Mesothelial cell of epicardium (in vitro differentiated cells): ENCODE results near the gene ACER2. TPM values are rescaled to one million over a fixed set of nuclear protein-coding genes. Genes with fewer than 3 reads are reported as not detected.
"Not testable (repeated sequence)": the region's sequence is repeated elsewhere in the genome, so short reads cannot be mapped to it uniquely, and the experiment has no call there.

Experiments
- DNase-seq, 2 experiments: peaks; one replicate each; pipeline ENCODE4 v3.0.0; 2021; ENCODE audit warnings: low spot score in 2 of 2; ENCODE audit not compliant: unreplicated experiment in 2 of 2
- H3K27ac Mint-ChIP-seq: 2 replicates; pipeline ENCODE4 v1.8.0; 2021; ENCODE audit warnings: mixed read lengths
- H3K27me3 Mint-ChIP-seq: 2 replicates; pipeline ENCODE4 v1.8.0; 2021; ENCODE audit warnings: low read depth, mixed read lengths
- H3K36me3 Mint-ChIP-seq: 2 replicates; pipeline ENCODE4 v1.8.0; 2021; ENCODE audit warnings: mixed read lengths
- H3K4me1 Mint-ChIP-seq: 2 replicates; pipeline ENCODE4 v1.8.0; 2021; ENCODE audit warnings: mixed read lengths
- H3K4me3 Mint-ChIP-seq: 2 replicates; pipeline ENCODE4 v1.8.0; 2021; ENCODE audit warnings: mild to moderate bottlenecking, moderate library complexity, mixed read lengths
- H3K9me3 Mint-ChIP-seq: 2 replicates; pipeline ENCODE4 v1.8.0; 2021; ENCODE audit warnings: mixed read lengths
- total RNA-seq: library from RNA; stranded (reverse); gene quantifications from 3 replicates; pipeline ENCODE4 v1.2.1, GENCODE V29; 2021
- TF ChIP-seq, protein P1 (sequence below): fragments of 200-600 bp; sonication (generic); IDR thresholded peaks from one replicate; pipeline ENCODE4 v1.5.0; 2021; ENCODE audit warnings: antibody characterized with exemption; ENCODE audit not compliant: unreplicated experiment

Gene ACER2
- total RNA-seq, 1 donor from 2014 or later: 2.9 TPM

GRCh38 chr9:19397845-19398244, 11.0 kb upstream of the ACER2 start:
- TF ChIP-seq, protein P1, sequence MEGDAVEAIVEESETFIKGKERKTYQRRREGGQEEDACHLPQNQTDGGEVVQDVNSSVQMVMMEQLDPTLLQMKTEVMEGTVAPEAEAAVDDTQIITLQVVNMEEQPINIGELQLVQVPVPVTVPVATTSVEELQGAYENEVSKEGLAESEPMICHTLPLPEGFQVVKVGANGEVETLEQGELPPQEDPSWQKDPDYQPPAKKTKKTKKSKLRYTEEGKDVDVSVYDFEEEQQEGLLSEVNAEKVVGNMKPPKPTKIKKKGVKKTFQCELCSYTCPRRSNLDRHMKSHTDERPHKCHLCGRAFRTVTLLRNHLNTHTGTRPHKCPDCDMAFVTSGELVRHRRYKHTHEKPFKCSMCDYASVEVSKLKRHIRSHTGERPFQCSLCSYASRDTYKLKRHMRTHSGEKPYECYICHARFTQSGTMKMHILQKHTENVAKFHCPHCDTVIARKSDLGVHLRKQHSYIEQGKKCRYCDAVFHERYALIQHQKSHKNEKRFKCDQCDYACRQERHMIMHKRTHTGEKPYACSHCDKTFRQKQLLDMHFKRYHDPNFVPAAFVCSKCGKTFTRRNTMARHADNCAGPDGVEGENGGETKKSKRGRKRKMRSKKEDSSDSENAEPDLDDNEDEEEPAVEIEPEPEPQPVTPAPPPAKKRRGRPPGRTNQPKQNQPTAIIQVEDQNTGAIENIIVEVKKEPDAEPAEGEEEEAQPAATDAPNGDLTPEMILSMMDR: no peak

GRCh38 chr9:19403231-19403630, 5.6 kb upstream of the ACER2 start:
- H3K27ac Mint-ChIP-seq, H3K4me3 Mint-ChIP-seq, DNase-seq, H3K36me3 Mint-ChIP-seq, H3K27me3 Mint-ChIP-seq, H3K4me1 Mint-ChIP-seq: not testable (repeated sequence)
- peaks cover 25% of the 10 kb centered on the region for H3K9me3 Mint-ChIP-seq

More at GRCh38 chr9:19397845-19398244, 11.0 kb upstream of the ACER2 start:
- no peaks in the 10 kb centered on the region for H3K27me3 Mint-ChIP-seq
- H3K4me3 Mint-ChIP-seq: no peak overlapping the region
- H3K27ac Mint-ChIP-seq: no peak overlapping the region
- DNase-seq: no peak
- H3K36me3 Mint-ChIP-seq: peaks cover 3% of the 10 kb centered on the region
- H3K4me1 Mint-ChIP-seq: no peaks in the 10 kb centered on the region
- H3K9me3 Mint-ChIP-seq: peaks cover 15% of the 10 kb centered on the region

GRCh38 chr9:19404283-19405075, 4.3 kb upstream of the ACER2 start:
- Mint-ChIP-seq H3K4me1 (peaks cover 2% of the 10 kb centered on the region), H3K27me3 (no peaks in the 10 kb centered on the region), H3K27ac (no peak overlapping the region), H3K9me3 (peaks cover 25% of the 10 kb centered on the region), H3K36me3 (peaks cover 5% of the 10 kb centered on the region), H3K4me3 (no peak overlapping the region)
- DNase-seq: no peak
- TF ChIP-seq, protein P1: no peak

- DNase-seq: no peak
- peaks cover 9% of the 10 kb centered on the region for H3K4me1 Mint-ChIP-seq
- H3K36me3 Mint-ChIP-seq: peaks cover 5% of the 10 kb centered on the region
- no peaks in the 10 kb centered on the region for H3K27me3 Mint-ChIP-seq
- no peak overlapping the region for H3K4me3 Mint-ChIP-seq
- H3K9me3 Mint-ChIP-seq: peaks cover 25% of the 10 kb centered on the region
- H3K27ac Mint-ChIP-seq: no peak overlapping the region
- TF ChIP-seq, protein P1: no peak
Observed at GRCh38 chr9:19405771-19406170, 3.0 kb upstream of the ACER2 start.

DNA sequence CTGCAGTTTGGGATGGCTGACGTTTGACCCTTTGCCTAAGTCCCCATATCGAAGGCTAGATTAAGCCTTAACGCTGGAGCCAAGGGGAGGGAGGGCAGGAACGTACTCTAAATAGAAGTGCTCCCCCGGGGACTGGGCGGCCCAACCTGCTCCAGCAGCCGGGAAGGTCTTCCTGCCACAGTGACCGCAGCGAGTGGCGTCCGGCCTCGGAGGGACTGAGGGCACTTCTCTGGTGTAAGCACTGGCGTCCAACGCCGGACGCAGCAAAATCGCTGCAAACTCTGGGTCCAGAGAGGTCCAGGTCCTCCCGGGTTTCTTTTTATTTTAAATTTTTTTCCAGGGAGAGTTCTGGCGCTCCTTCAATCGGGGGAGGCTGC, 505 bp upstream of the ACER2 start:
- DNase-seq: no peak
- TF ChIP-seq, protein P1: no peak
- peaks cover 9% of the 10 kb centered on the region for H3K4me1 Mint-ChIP-seq
- peak overlapping the region; percentile 92 for H3K4me3 Mint-ChIP-seq
- H3K27me3 Mint-ChIP-seq: no peaks in the 10 kb centered on the region
- peaks cover 6% of the 10 kb centered on the region for H3K9me3 Mint-ChIP-seq
- H3K36me3 Mint-ChIP-seq: peaks cover 2% of the 10 kb centered on the region
- H3K27ac Mint-ChIP-seq: no peak overlapping the region

GRCh38 chr9:19409401-19410194, 789 bp downstream of the ACER2 start:
- Mint-ChIP-seq H3K36me3 (no peaks in the 10 kb centered on the region), H3K27ac (peak overlapping the region; percentile 44), H3K4me1 (peaks cover 9% of the 10 kb centered on the region), H3K27me3 (no peaks in the 10 kb centered on the region), H3K9me3 (no peaks in the 10 kb centered on the region), H3K4me3 (peak overlapping the region; percentile 92)
- DNase-seq: no peak
- TF ChIP-seq, protein P1: no peak
